H9 (cell line): ENCODE measurements around the gene MTA1. TPM values are rescaled to one million over a fixed set of nuclear protein-coding genes. Genes with fewer than 3 reads are reported as not detected.

Experiments
- DNase-seq: peaks from one replicate; pipeline ENCODE4 v3.0.0-alpha.2; 2017
- H2AFZ ChIP-seq: one replicate; pipeline ENCODE4 v1.6.1; 2013; ENCODE audit warnings: mild to moderate bottlenecking, low read length, control low read depth, moderate library complexity
- H2AK5ac ChIP-seq: 2 replicates; pipeline ENCODE4 v1.6.1; 2013; ENCODE audit warnings: low read length, control low read depth, mixed read lengths; ENCODE audit not compliant: insufficient read length
- H2BK120ac ChIP-seq: one replicate; pipeline ENCODE4 v1.6.1; 2013; ENCODE audit warnings: low read depth, mild to moderate bottlenecking, low read length, control low read depth, inconsistent platforms; ENCODE audit not compliant: poor library complexity, severe bottlenecking
- H2BK12ac ChIP-seq: 2 replicates; pipeline ENCODE4 v1.6.1; 2013; ENCODE audit warnings: low read length, control low read depth, mixed read lengths, low read depth; ENCODE audit not compliant: insufficient read length
- H2BK15ac ChIP-seq: 2 replicates; pipeline ENCODE4 v1.6.1; 2013; ENCODE audit warnings: low read depth, low read length, control low read depth
- H2BK20ac ChIP-seq: one replicate; pipeline ENCODE4 v1.6.1; 2013; ENCODE audit warnings: low read depth, mild to moderate bottlenecking, low read length, control low read depth, inconsistent platforms; ENCODE audit not compliant: poor library complexity, severe bottlenecking
- H2BK5ac ChIP-seq: 2 replicates; pipeline ENCODE4 v1.6.1; 2013; ENCODE audit warnings: low read length, control low read depth, mixed read lengths; ENCODE audit not compliant: insufficient read length
- H3K14ac ChIP-seq: 2 replicates; pipeline ENCODE4 v1.6.1; 2013; ENCODE audit warnings: low read length, control low read depth; ENCODE audit not compliant: insufficient read depth
- H3K18ac ChIP-seq: 2 replicates; pipeline ENCODE4 v1.6.1; 2013; ENCODE audit warnings: low read depth, mild to moderate bottlenecking, mixed read lengths, low read length, control low read depth; ENCODE audit not compliant: insufficient read length
- H3K23ac ChIP-seq: 2 replicates; pipeline ENCODE4 v1.6.1; 2013; ENCODE audit warnings: low read length, control low read depth, mixed read lengths, low read depth; ENCODE audit not compliant: insufficient read length
- H3K23me2 ChIP-seq: 2 replicates; pipeline ENCODE4 v1.6.1; 2013; ENCODE audit warnings: low read depth, mild to moderate bottlenecking, mixed read lengths, low read length, control low read depth; ENCODE audit not compliant: insufficient read length, poor library complexity, severe bottlenecking
- H3K27ac ChIP-seq: 2 replicates; pipeline ENCODE4 v1.5.1; 2013; ENCODE audit warnings: low read length, control low read depth, mixed read lengths, low read depth; ENCODE audit not compliant: insufficient read length
- H3K27me3 ChIP-seq: 2 replicates; pipeline ENCODE4 v1.6.1; 2013; ENCODE audit warnings: low read length, control low read depth, inconsistent platforms; ENCODE audit not compliant: insufficient read depth
- H3K4ac ChIP-seq: 2 replicates; pipeline ENCODE4 v1.6.1; 2013; ENCODE audit warnings: low read depth, mild to moderate bottlenecking, control low read depth, inconsistent platforms, low read length, moderate library complexity
- H3K4me1 ChIP-seq: 2 replicates; pipeline ENCODE4 v1.6.1; 2013; ENCODE audit warnings: low read length, control low read depth, inconsistent platforms; ENCODE audit not compliant: insufficient read depth
- H3K4me2 ChIP-seq: 2 replicates; pipeline ENCODE4 v1.6.1; 2013; ENCODE audit warnings: low read length, control low read depth, mixed read lengths; ENCODE audit not compliant: insufficient read length, insufficient read depth
- H3K56ac ChIP-seq: 2 replicates; pipeline ENCODE4 v1.6.1; 2013; ENCODE audit warnings: low read depth, mild to moderate bottlenecking, mixed read lengths, low read length, control low read depth; ENCODE audit not compliant: insufficient read length
- H3K79me1 ChIP-seq: 2 replicates; pipeline ENCODE4 v1.6.1; 2013; ENCODE audit warnings: low read depth, mild to moderate bottlenecking, moderate library complexity, low read length, control low read depth, inconsistent platforms; ENCODE audit not compliant: insufficient read depth, poor library complexity, severe bottlenecking
- H3K79me2 ChIP-seq: 2 replicates; pipeline ENCODE4 v1.6.1; 2013; ENCODE audit warnings: low read length, control low read depth, inconsistent platforms; ENCODE audit not compliant: insufficient read depth
- H3K9ac ChIP-seq: 2 replicates; pipeline ENCODE4 v1.6.1; 2013; ENCODE audit warnings: low read length, control low read depth, mixed read lengths; ENCODE audit not compliant: insufficient read length; ENCODE audit errors: extremely low read depth
- H3K9me3 ChIP-seq: one replicate; pipeline ENCODE4 v1.6.1; 2013; ENCODE audit warnings: low read depth, low read length, inconsistent platforms; ENCODE audit not compliant: control insufficient read depth
- H3T11ph ChIP-seq: one replicate; pipeline ENCODE4 v1.6.1; 2013; ENCODE audit warnings: mild to moderate bottlenecking, low read length, control low read depth, inconsistent platforms
- H4K20me1 ChIP-seq: one replicate; pipeline ENCODE4 v1.6.1; 2013; ENCODE audit not compliant: control insufficient read depth, insufficient read length, insufficient read depth
- H4K5ac ChIP-seq: 2 replicates; pipeline ENCODE4 v1.6.1; 2013; ENCODE audit warnings: low read depth, mild to moderate bottlenecking, mixed read lengths, low read length, control low read depth; ENCODE audit not compliant: insufficient read length
- H4K8ac ChIP-seq: replicated peaks from 2 replicates; pipeline ENCODE4 v1.6.1; 2013; ENCODE audit warnings: low read length, control low read depth, mixed read lengths, low read depth; ENCODE audit not compliant: insufficient read length
- H4K91ac ChIP-seq: 2 replicates; pipeline ENCODE4 v1.6.1; 2013; ENCODE audit warnings: low read depth, mild to moderate bottlenecking, moderate library complexity, mixed read lengths, low read length, control low read depth; ENCODE audit not compliant: insufficient read length
- H3K27ac Mint-ChIP-seq, 3 experiments: 2 replicates in 2 of 3; 3 replicates in 1 of 3; pipeline ENCODE4 v1.8.0; 2020 to 2021; ENCODE audit warnings: mixed read lengths in 3 of 3, mild to moderate bottlenecking in 1 of 3, moderate library complexity in 1 of 3
- H3K27me3 Mint-ChIP-seq: 2 replicates; pipeline ENCODE4 v1.8.0; 2021; ENCODE audit warnings: low read depth, mild to moderate bottlenecking, moderate library complexity, mixed read lengths
- H3K36me3 Mint-ChIP-seq, 3 experiments: 2 replicates in 2 of 3; 3 replicates in 1 of 3; pipeline ENCODE4 v1.8.0; 2020 to 2021; ENCODE audit warnings: low read depth in 3 of 3, mixed read lengths in 3 of 3; ENCODE audit not compliant: insufficient read depth in 1 of 3
- H3K4me1 Mint-ChIP-seq, 2 experiments: 2 replicates each; pipeline ENCODE4 v1.8.0; 2020; ENCODE audit warnings: mixed read lengths in 2 of 2
- H3K4me3 Mint-ChIP-seq, 2 experiments: 2 replicates in 1 of 2; 3 replicates in 1 of 2; pipeline ENCODE4 v1.8.0; 2020 to 2021; ENCODE audit warnings: mild to moderate bottlenecking in 2 of 2, mixed read lengths in 2 of 2, moderate library complexity in 1 of 2
- H3K9me3 Mint-ChIP-seq, 2 experiments: 2 replicates in 1 of 2; 3 replicates in 1 of 2; pipeline ENCODE4 v1.8.0; 2020; ENCODE audit warnings: mild to moderate bottlenecking in 2 of 2, mixed read lengths in 2 of 2, moderate library complexity in 1 of 2
- WGBS: extraction: QIAGEN DNeasy Blood & Tissue Kit; methylation state at CpG from one replicate; pipeline ENCODE4 v1.1.7; 2013; ENCODE audit warnings: missing lambda C conversion rate, low lambda C conversion rate, mixed read lengths; ENCODE audit not compliant: insufficient read length; ENCODE audit errors: extremely low coverage; 5-methylcytosine and 5-hydroxymethylcytosine counted together
- total RNA-seq: library from RNA; stranded (reverse); gene quantifications from 2 replicates; pipeline ENCODE4 v1.2.1, GENCODE V29; 2021
- TF ChIP-seq, protein P1 (sequence below): fragments of 200-600 bp; sonication (generic); conservative IDR thresholded peaks from 3 replicates; pipeline ENCODE4 v1.8.0; 2021; ENCODE audit warnings: antibody characterized with exemption, mild to moderate bottlenecking

The MTA1 gene
- total RNA-seq, 1 experiment from 2014 or later = 230 TPM

GRCh38 chr14:105418269-105419194 is 1.1 kb upstream of the MTA1 start:
- no peak overlapping the region for H2BK12ac ChIP-seq
- DNase-seq = no peak
- TF ChIP-seq, protein P1, sequence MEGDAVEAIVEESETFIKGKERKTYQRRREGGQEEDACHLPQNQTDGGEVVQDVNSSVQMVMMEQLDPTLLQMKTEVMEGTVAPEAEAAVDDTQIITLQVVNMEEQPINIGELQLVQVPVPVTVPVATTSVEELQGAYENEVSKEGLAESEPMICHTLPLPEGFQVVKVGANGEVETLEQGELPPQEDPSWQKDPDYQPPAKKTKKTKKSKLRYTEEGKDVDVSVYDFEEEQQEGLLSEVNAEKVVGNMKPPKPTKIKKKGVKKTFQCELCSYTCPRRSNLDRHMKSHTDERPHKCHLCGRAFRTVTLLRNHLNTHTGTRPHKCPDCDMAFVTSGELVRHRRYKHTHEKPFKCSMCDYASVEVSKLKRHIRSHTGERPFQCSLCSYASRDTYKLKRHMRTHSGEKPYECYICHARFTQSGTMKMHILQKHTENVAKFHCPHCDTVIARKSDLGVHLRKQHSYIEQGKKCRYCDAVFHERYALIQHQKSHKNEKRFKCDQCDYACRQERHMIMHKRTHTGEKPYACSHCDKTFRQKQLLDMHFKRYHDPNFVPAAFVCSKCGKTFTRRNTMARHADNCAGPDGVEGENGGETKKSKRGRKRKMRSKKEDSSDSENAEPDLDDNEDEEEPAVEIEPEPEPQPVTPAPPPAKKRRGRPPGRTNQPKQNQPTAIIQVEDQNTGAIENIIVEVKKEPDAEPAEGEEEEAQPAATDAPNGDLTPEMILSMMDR = no peak
- H3K79me2 ChIP-seq = peaks cover 30% of the 10 kb centered on the region; the same call in 1 of the 2 replicates
- no peak overlapping the region for H3K27ac ChIP-seq
- no peak overlapping the region for H3K23ac ChIP-seq
- no peak overlapping the region for H2BK15ac ChIP-seq
- H3K27me3 ChIP-seq = peaks cover 5% of the 10 kb centered on the region; the same call in 1 of the 2 replicates
- no peaks in the 10 kb centered on the region for H4K20me1 ChIP-seq
- peaks cover 12% of the 10 kb centered on the region for H3K79me1 ChIP-seq
- no peak overlapping the region for H3K4ac ChIP-seq
- H3K56ac ChIP-seq = no peak overlapping the region
- H3K4me1 ChIP-seq = no peaks in the 10 kb centered on the region
- no peak overlapping the region for H2AK5ac ChIP-seq
- no peak overlapping the region for H2BK5ac ChIP-seq
- H4K91ac ChIP-seq = no peak overlapping the region
- H4K8ac ChIP-seq = no peak overlapping the region
- peaks cover 25% of the 10 kb centered on the region for H3K23me2 ChIP-seq
- H3T11ph ChIP-seq = no peak overlapping the region
- Mint-ChIP-seq H3K27me3 (peaks cover 32% of the 10 kb centered on the region), H3K27ac (no peak overlapping the region; a peak in 1 of 7 replicates), H3K4me3 (peak overlapping the region; percentile 68 to 83), H3K4me1 (peaks cover 18 to 29% of the 10 kb centered on the region in 2 experiments), H3K9me3 (no peaks in the 10 kb centered on the region), H3K36me3 (peaks cover 11 to 31% (median 20%) of the 10 kb centered on the region in 3 experiments)
- no peak overlapping the region for H2BK20ac ChIP-seq
- no peak overlapping the region for H2BK120ac ChIP-seq
- no peak overlapping the region for H4K5ac ChIP-seq
- no peak overlapping the region; the same call in 1 of the 2 replicates for H3K14ac ChIP-seq
- no CpG with 5 or more reads among the region's 19 CpGs for WGBS
- no peak overlapping the region for H3K18ac ChIP-seq
- H3K9me3 ChIP-seq = no peaks in the 10 kb centered on the region
- no peak overlapping the region for H2AFZ ChIP-seq
- H3K9ac ChIP-seq = peak overlapping the region; percentile 16
- H3K4me2 ChIP-seq = peak overlapping the region; percentile 72
